ENCODE data around the gene DPEP2. TPM values are rescaled to one million over a fixed set of nuclear protein-coding genes. Genes with fewer than 3 reads are reported as not detected.
A peak's percentile ranks its signal among the peaks of the same experiment; 100 is the strongest.

The DPEP2 gene
- total RNA-seq, 1 experiment from 2014 or later, result not detected

- Histone ChIP-seq H3K79me2 (ENCODE audit: insufficient read depth, low read length) (no peaks in the 10 kb centered on the region), H3K9ac (ENCODE audit: low read length) (no peak overlapping the region), H3K4me2 (ENCODE audit: low read length) (peak overlapping the region; percentile 76), H3K36me3 (ENCODE audit: control insufficient read depth in 1 of 2, insufficient read depth in 2 of 2, low read length in 2 of 2) (no peaks in the 10 kb centered on the region), H3K9me2 (ENCODE audit: insufficient read depth) (no peaks in the 10 kb centered on the region), H3K27ac (ENCODE audit: low read depth, low read length) (no peak overlapping the region; the same call in 1 of the 2 replicates), H3K4me1 (ENCODE audit: control insufficient read depth in 1 of 2, insufficient read depth in 2 of 2, low read length in 2 of 2) (peaks cover 5 to 20% of the 10 kb centered on the region in 2 experiments; a peak in 3 of 4 replicates), H2AFZ (ENCODE audit: low read depth, low read length, poor library complexity, severe bottlenecking) (no peak overlapping the region), H3K27me3 (ENCODE audit: insufficient read depth, low read length) (no peaks in the 10 kb centered on the region), H4K20me1 (ENCODE audit: insufficient read depth) (no peaks in the 10 kb centered on the region), H3K9me3 (ENCODE audit: control insufficient read depth in 1 of 2, insufficient read depth in 1 of 2, low read depth in 1 of 2, low read length in 2 of 2) (no peaks in the 10 kb centered on the region), H3K4me3 (replicated peaks in 1 of 2; ENCODE audit: low read depth in 1 of 2, low read length in 2 of 2) (no peak overlapping the region)
- ChIA-PET POLR2A (no interaction called here), RAD21 (ENCODE audit: low non-redundant PET in 1 of 2, low total read pairs in 2 of 2, uncharacterized antibody in 2 of 2, unreplicated experiment in 2 of 2) (no interaction called here), CTCF (no interaction called here)
- BruUV-seq (replicated peaks), result no TSS peak
- DNase-seq (ENCODE audit: low read depth, low spot score) (no peak), ATAC-seq (peak; percentile 24)
- intact Hi-C loops (cut with micrococcal nuclease), result loop anchor here (1.0 kb wide), 3 partner anchors 48 to 237 kb away; no protein-coding TSS in a partner anchor
- TF ChIP-seq JUND (IDR thresholded peaks at IDR 0.05) (no peak), SP1 (IDR thresholded peaks at IDR 0.05; ENCODE audit: low read depth) (no peak), EZH2 (IDR thresholded peaks at IDR 0.05) (no peak), CEBPB (IDR thresholded peaks at IDR 0.05; ENCODE audit: low read depth) (no peak), EGR1 (IDR thresholded peaks at IDR 0.05; ENCODE audit: low read depth) (no peak), CBX3 (IDR thresholded peaks at IDR 0.05; ENCODE audit: low read depth) (no peak), ZBTB33 (IDR thresholded peaks at IDR 0.05; ENCODE audit: extremely low read depth, insufficient replicate concordance, low read length) (no peak), ATF3 (IDR thresholded peaks at IDR 0.05) (no peak), EZH2phosphoT487 (IDR thresholded peaks at IDR 0.05; ENCODE audit: borderline replicate concordance) (no peak), RAD21 (IDR thresholded peaks at IDR 0.05; ENCODE audit: low read depth) (no peak), MAX (IDR thresholded peaks at IDR 0.05) (no peak), ELF1 (IDR thresholded peaks at IDR 0.05; ENCODE audit: borderline replicate concordance, low read depth) (no peak), POLR2AphosphoS5 (IDR thresholded peaks at IDR 0.05; ENCODE audit: low read depth, low read length) (no peak)
Observed at GRCh38 chr16:67992661-67993206, 6.5 kb downstream of the DPEP2 start.
